Pancreas (tissue), 10 donors: ENCODE measurements around the gene GRSF1. TPM values are rescaled to one million over a fixed set of nuclear protein-coding genes. Genes with fewer than 3 reads are reported as not detected.

Experiments
- ATAC-seq, 4 donors: fragments of 200-7000 bp; cut with Tn5 transposase; one replicate each; pipeline versions ENCODE4 v1.8.0 to v1.9.1; 2020; ENCODE audit warnings: mild to moderate bottlenecking in 4 of 4, moderate library complexity in 4 of 4
- DNase-seq, 6 donors: peaks; one replicate each; pipeline ENCODE4 v3.0.0-alpha.2; 2020
- FAIRE-seq: peaks from 2 replicates; lab custom pipeline; 2012; peaks lifted over from hg19 to GRCh38; lab: Jason Lieb, UNC
- H3K27ac ChIP-seq, 4 donors: fragments of 200-600 bp; sonication (generic); 1 replicate in 3 of 4; 2 replicates in 1 of 4; pipeline versions ENCODE4 v1.5.0 to v1.8.0; 2020
- H3K27me3 ChIP-seq, 4 donors: fragments of 200-600 bp; one replicate each; pipeline ENCODE4 v1.8.0; 2021
- H3K36me3 ChIP-seq, 3 donors: fragments of 200-600 bp; sonication (generic) in 1 of 3; one replicate each; pipeline versions ENCODE4 v1.5.0 to v1.8.0; 2020 to 2021
- H3K4me1 ChIP-seq, 3 donors: fragments of 200-600 bp; one replicate each; pipeline ENCODE4 v1.8.0; 2021
- H3K4me3 ChIP-seq, 4 donors: fragments of 200-600 bp; sonication (generic) in 2 of 4; one replicate each; pipeline versions ENCODE4 v1.5.0 to v1.8.0; 2020 to 2021
- H3K9me3 ChIP-seq, 4 donors: fragments of 200-600 bp; one replicate each; pipeline ENCODE4 v1.8.0; 2021
- WGBS, 2 donors: extraction: QIAGEN DNeasy Blood & Tissue Kit; methylation state at CpG; one replicate each; pipeline ENCODE4 v1.1.7; 2013; 5-methylcytosine and 5-hydroxymethylcytosine counted together
- intact Hi-C, 3 donors: fragments of 100-400 bp; cut with DNase I; formaldehyde crosslinking; loops; one replicate each; pipeline versions ENCODE4 v1.11.1 to v1.14.2; 2022
- polyA plus RNA-seq, 2 donors: library from polyadenylated mRNA; stranded (reverse); fragments of 200-250 nt; gene quantifications; one replicate each; pipeline ENCODE4 v1.2.3, GENCODE V29; 2013
- total RNA-seq, 6 donors: library from RNA; stranded (reverse); fragmentation: NEBNext Ultra II Directional in 4 of 6; extraction: Animal tissue kit (Norgen Biotek cat#: 25700) in 4 of 6; gene quantifications; one replicate each; pipeline versions ENCODE4 v1.2.1 to v1.2.4, GENCODE V29; 2021 to 2023
- TF ChIP-seq, protein P1 (sequence below), 4 donors: fragments of 200-600 bp; sonication (generic) in 3 of 4; IDR thresholded peaks; one replicate each; pipeline versions ENCODE4 v1.5.0 to v1.8.0; 2021; ENCODE audit warnings: antibody characterized with exemption in 4 of 4
- donor health status: healthy with polysubstance abuse.
- donor health status: DM: no; HTN: no; CAD: no; lungs with moderate emphysema.
- donor health status: DM: no; HTN: no; CAD: no.
- donor health status: control.
- donor health status: control.
- donor health status: Bipolar disorder and iron deficiency.
- donor health status: DM: yes; HTN: yes; CAD: no.
- donor health status: DM: no; HTN: no; CAD: no.
- donor health status: DM: no; HTN: no; CAD: no.
- donor health status: DM: yes; HTN: yes; CAD: no.

Gene GRSF1
- total and polyA plus RNA-seq, 8 donors, result 15.5 to 41.8 (median 34.0) TPM

DNA sequence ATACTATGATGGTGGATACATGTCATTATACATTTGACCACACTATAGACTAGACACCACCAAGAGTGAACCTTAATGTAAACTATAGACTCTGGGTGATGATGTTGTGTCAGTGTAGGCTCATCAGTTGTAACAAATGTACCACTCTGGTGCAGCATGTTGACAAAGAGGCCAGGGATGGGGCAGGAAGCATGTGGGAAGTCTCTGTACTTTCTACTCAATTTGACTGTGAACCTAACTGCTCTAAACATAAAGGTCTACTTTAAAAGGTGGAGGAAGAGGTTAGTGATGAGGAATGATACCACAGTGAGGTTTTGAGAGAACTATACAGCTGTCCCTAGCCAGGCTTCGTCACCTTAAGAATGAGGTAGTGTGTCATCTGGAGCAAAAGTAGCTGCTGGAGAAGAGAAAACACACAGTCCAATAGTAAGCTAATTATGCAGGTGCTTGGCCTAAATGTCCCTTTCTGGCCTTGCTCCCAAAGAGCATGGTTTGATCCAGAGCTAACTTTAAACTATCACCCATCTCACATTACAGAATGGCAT lies 38.4 kb downstream of the GRSF1 start:
- 76 to 100% methylated on average over 1 of the region's 1 CpG for WGBS, 2 donors
- Histone ChIP-seq H3K36me3 (peaks cover 0 to 3% (median 0%) of the 10 kb centered on the region in 3 donors), H3K27me3 (no peaks in the 10 kb centered on the region), H3K27ac (no peak overlapping the region), H3K4me3 (no peak overlapping the region), H3K9me3 (no peaks in the 10 kb centered on the region), H3K4me1 (no peaks in the 10 kb centered on the region)
- FAIRE-seq, result no peak
- intact Hi-C loops, result no loop called here
- ATAC-seq, result no peak
- DNase-seq, result no peak
- TF ChIP-seq, protein P1, sequence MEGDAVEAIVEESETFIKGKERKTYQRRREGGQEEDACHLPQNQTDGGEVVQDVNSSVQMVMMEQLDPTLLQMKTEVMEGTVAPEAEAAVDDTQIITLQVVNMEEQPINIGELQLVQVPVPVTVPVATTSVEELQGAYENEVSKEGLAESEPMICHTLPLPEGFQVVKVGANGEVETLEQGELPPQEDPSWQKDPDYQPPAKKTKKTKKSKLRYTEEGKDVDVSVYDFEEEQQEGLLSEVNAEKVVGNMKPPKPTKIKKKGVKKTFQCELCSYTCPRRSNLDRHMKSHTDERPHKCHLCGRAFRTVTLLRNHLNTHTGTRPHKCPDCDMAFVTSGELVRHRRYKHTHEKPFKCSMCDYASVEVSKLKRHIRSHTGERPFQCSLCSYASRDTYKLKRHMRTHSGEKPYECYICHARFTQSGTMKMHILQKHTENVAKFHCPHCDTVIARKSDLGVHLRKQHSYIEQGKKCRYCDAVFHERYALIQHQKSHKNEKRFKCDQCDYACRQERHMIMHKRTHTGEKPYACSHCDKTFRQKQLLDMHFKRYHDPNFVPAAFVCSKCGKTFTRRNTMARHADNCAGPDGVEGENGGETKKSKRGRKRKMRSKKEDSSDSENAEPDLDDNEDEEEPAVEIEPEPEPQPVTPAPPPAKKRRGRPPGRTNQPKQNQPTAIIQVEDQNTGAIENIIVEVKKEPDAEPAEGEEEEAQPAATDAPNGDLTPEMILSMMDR (IDR thresholded peaks at IDR 0.05), result no peak

DNA sequence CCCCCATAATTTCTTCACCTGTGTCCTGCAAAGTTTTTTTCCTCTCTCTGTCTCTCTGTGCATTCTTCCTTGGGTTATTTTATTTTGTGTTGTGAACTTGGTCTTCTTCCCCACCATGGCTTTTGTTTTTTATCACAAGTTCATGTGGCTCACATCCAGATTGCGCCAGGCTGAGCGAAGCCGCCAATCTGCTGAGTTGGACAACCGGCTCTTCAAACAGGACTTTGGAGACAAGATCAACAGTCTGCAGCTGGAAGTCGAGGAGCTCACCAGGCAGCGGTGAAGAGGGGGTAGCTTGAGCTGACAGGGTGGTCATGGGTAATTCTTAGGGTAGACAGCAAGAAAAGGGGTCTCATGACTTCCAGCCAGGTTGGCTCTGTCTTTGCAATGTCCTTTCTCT lies 46.1 kb downstream of the GRSF1 start:
- intact Hi-C loops, result no loop called here
- H3K27me3 ChIP-seq, result no peaks in the 10 kb centered on the region

DNA sequence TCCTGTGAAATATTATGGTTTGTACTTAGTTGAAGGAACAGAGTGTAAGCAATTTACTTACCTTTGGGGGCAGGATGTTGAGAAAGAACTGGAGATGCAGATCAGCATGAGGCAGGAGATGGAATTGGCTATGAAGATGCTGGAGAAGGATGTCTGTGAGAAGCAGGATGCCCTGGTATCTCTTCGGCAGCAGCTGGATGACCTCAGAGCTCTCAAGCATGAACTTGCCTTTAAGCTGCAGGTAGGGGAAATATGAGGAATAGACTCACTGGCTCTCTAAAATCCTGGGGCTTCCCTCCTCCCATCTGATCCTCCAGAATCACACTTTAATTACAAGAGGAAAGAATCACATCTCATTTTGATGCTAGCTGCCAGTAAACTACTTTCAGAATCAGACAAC lies 51.0 kb downstream of the GRSF1 start:
- no peak overlapping the region for H3K27ac ChIP-seq
- no peaks in the 10 kb centered on the region for H3K9me3 ChIP-seq
- ATAC-seq, result no peak
- FAIRE-seq, result no peak
- intact Hi-C loops, result no loop called here
- no peaks in the 10 kb centered on the region for H3K27me3 ChIP-seq
- TF ChIP-seq, protein P1 (IDR thresholded peaks at IDR 0.05), result no peak
- H3K4me1 ChIP-seq, result no peaks in the 10 kb centered on the region
- 95 to 100% methylated on average over 1 of the region's 1 CpG for WGBS, 2 donors
- no peak overlapping the region for H3K4me3 ChIP-seq
- DNase-seq, result no peak
- H3K36me3 ChIP-seq, result peaks cover 0 to 15% (median 0%) of the 10 kb centered on the region in 3 donors

More for the DNA sequence above, 46.1 kb downstream of the GRSF1 start:
- 87 to 91% methylated on average over 6 of the region's 6 CpGs for WGBS, 2 donors
- FAIRE-seq (no peak), ATAC-seq (no peak), DNase-seq (no peak)
- Histone ChIP-seq H3K36me3 (peaks cover 0 to 13% (median 0%) of the 10 kb centered on the region in 3 donors), H3K27ac (no peak overlapping the region), H3K9me3 (no peaks in the 10 kb centered on the region), H3K4me1 (no peaks in the 10 kb centered on the region), H3K4me3 (no peak overlapping the region)
- TF ChIP-seq, protein P1 (IDR thresholded peaks at IDR 0.05), result no peak

DNA sequence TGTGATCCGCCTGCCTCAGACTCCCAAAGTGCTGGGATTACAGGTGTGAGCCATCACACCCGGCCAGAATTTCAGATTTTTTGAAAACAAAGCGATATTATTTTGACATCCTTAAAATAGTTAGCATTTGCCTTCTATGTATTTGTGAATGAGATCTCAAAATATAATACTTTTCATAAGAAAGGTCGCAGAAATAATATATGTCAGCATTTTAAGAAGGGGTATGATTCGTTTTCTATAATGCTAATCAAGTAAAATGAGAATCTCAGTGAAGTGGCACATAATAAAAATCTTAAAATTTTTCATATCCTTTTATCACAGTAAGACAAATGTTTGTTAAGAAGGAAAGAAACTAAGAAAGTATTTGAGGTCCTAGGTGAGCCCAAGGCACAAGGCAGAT lies 52.2 kb downstream of the GRSF1 start:
- TF ChIP-seq, protein P1 (IDR thresholded peaks at IDR 0.05), result no peak
- Histone ChIP-seq H3K27me3 (no peaks in the 10 kb centered on the region), H3K4me3 (no peak overlapping the region), H3K4me1 (no peaks in the 10 kb centered on the region), H3K9me3 (no peaks in the 10 kb centered on the region), H3K36me3 (peaks cover 0 to 15% (median 0%) of the 10 kb centered on the region in 3 donors), H3K27ac (no peak overlapping the region)
- ATAC-seq (no peak), DNase-seq (no peak), FAIRE-seq (no peak)
- 95 to 96% methylated on average over 5 of the region's 5 CpGs for WGBS, 2 donors
- intact Hi-C loops, result no loop called here

DNA sequence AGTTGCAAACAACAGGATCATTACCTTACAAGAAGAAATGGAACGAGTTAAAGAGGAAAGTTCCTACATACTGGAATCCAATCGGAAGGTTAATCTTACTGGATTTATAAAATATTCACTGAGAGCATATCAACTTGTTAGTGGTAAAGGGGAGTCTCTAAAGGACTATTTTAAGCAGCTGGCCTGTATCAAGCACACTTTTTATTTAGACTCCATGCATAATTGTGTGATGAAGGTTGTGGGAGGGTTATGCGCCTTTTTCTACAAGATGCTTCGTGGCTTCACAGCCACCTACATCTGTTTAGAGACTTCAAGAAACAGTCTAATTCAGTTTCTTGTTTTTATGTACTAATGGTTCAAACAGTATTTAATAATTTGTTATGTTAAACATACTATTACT lies 56.6 kb downstream of the GRSF1 start:
- H3K4me1 ChIP-seq, result no peaks in the 10 kb centered on the region
- peaks cover 0 to 9% (median 0%) of the 10 kb centered on the region in 3 donors for H3K36me3 ChIP-seq
- H3K27me3 ChIP-seq, result no peaks in the 10 kb centered on the region
- H3K9me3 ChIP-seq, result no peaks in the 10 kb centered on the region
- WGBS, 2 donors, result 93 to 95% methylated on average over 4 of the region's 4 CpGs
- TF ChIP-seq, protein P1 (IDR thresholded peaks at IDR 0.05), result no peak
- ATAC-seq, result no peak
- H3K4me3 ChIP-seq, result no peak overlapping the region
- FAIRE-seq, result no peak
- no peak for DNase-seq
- no peak overlapping the region for H3K27ac ChIP-seq
- intact Hi-C loops, result no loop called here
